ENCODE results near the gene TMEM176A.

The TMEM176A gene

GRCh38 chr7:150848561-150849115 is 48.1 kb downstream of the TMEM176A start:
- no peak for DNase-seq (ENCODE audit: low read depth in 2 of 2)

GRCh38 chr7:150849204-150849775 is 48.7 kb downstream of the TMEM176A start:
- DNase-seq (ENCODE audit: low read depth in 2 of 2), result no peak

- no peak for DNase-seq (ENCODE audit: low read depth in 2 of 2)
These were observed 49.7 kb downstream of the TMEM176A start for GRCh38 chr7:150850273-150850672.

GRCh38 chr7:150851492-150852370 is 51.2 kb downstream of the TMEM176A start:
- DNase-seq (ENCODE audit: low read depth in 2 of 2), result no peak

- no peak for DNase-seq (ENCODE audit: low read depth in 2 of 2)
These were observed 51.9 kb downstream of the TMEM176A start, which contains the start of gene AOC1 for GRCh38 chr7:150852371-150852905. Gene AOC1, plus strand, starts transcription at chr7:150852517. Its CDS starts 3,954 bp downstream, at chr7:150856471.

- DNase-seq (ENCODE audit: low read depth in 2 of 2), result no peak
These were observed 53.8 kb downstream of the TMEM176A start for GRCh38 chr7:150854066-150855000.

All from stimulated activated CD8-positive, alpha-beta memory T cell treated with anti-CD3 and anti-CD28 coated beads, Interleukin-15, amount 100 ng/mL, for 48 hours (primary cell).